Measurements from ENCODE around the gene ZNF771. TPM values are rescaled to one million over a fixed set of nuclear protein-coding genes. Genes with fewer than 3 reads are reported as not detected.

ZNF771 gene
- 4.6 TPM in 2 replicates for total RNA-seq

- intact Hi-C loops (cut with micrococcal nuclease) = loop anchor here (1.0 to 10.0 kb wide), 6 partner anchors 29 to 342 kb away; partner anchors contain the start of genes ALDOA, CD2BP2, TBC1D10B and TBX6
Measured at GRCh38 chr16:30407102-30407803, at the start of gene ZNF771. TSS of gene ZNF771 (plus strand) at chr16:30407606. CDS start at chr16:30408054, 448 bp downstream.

- intact Hi-C loops (cut with micrococcal nuclease) = loop anchor here (5.0 kb wide), 1 partner anchor 49 kb away; the partner anchor contains the start of gene ZNF771
Measured at GRCh38 chr16:30357715-30358576, 49.5 kb upstream of the ZNF771 start.

GRCh38 chr16:30358577-30358936, 48.8 kb upstream of the ZNF771 start:
- intact Hi-C loops (cut with micrococcal nuclease) = loop anchor here (5.0 kb wide), 1 partner anchor 49 kb away; the partner anchor contains the start of gene ZNF771

GRCh38 chr16:30358990-30359870, 48.2 kb upstream of the ZNF771 start:
- intact Hi-C loops (cut with micrococcal nuclease) = loop anchor here (5.0 kb wide), 1 partner anchor 48 kb away; the partner anchor contains the start of gene ZNF771

- intact Hi-C loops (cut with micrococcal nuclease) = loop anchor here (5.0 kb wide), 1 partner anchor 47 kb away; the partner anchor contains the start of gene ZNF771
Measured at GRCh38 chr16:30359871-30360170, 47.6 kb upstream of the ZNF771 start.

- intact Hi-C loops (cut with micrococcal nuclease) = no loop called here
Measured at GRCh38 chr16:30361180-30361579, 46.2 kb upstream of the ZNF771 start.

GRCh38 chr16:30365200-30365599, 42.2 kb upstream of the ZNF771 start:
- intact Hi-C loops (cut with micrococcal nuclease) = no loop called here

- intact Hi-C loops (cut with micrococcal nuclease) = no loop called here
Measured at GRCh38 chr16:30366511-30366910, 40.9 kb upstream of the ZNF771 start.

- intact Hi-C loops (cut with micrococcal nuclease) = no loop called here
Measured at GRCh38 chr16:30367349-30368009, 39.9 kb upstream of the ZNF771 start.

- intact Hi-C loops (cut with micrococcal nuclease) = no loop called here
Measured at GRCh38 chr16:30368122-30368791, 39.1 kb upstream of the ZNF771 start.

GRCh38 chr16:30368792-30369090, 38.7 kb upstream of the ZNF771 start:
- intact Hi-C loops (cut with micrococcal nuclease) = no loop called here

- intact Hi-C loops (cut with micrococcal nuclease) = no loop called here
Measured at GRCh38 chr16:30369091-30369937, 38.1 kb upstream of the ZNF771 start.

GRCh38 chr16:30369938-30370455, 37.4 kb upstream of the ZNF771 start:
- intact Hi-C loops (cut with micrococcal nuclease) = loop anchor here (1.0 to 5.0 kb wide), 9 partner anchors 8 to 553 kb away; partner anchors contain the start of genes ALDOA, CD2BP2, FBRS and FBXL19

GRCh38 chr16:30370456-30371247, 36.8 kb upstream of the ZNF771 start, which contains the start of gene TBC1D10B:
TSS of gene TBC1D10B (minus strand) at chr16:30370494. CDS start at chr16:30370183, 311 bp downstream.
- intact Hi-C loops (cut with micrococcal nuclease) = loop anchor here (1.0 to 5.0 kb wide), 10 partner anchors 8 to 552 kb away; partner anchors contain the start of genes ALDOA, CD2BP2, FBRS and FBXL19

- intact Hi-C loops (cut with micrococcal nuclease) = loop anchor here (1.0 to 5.0 kb wide), 4 partner anchors 11 to 551 kb away; partner anchors contain the start of genes ALDOA, FBXL19, ITGAL and SEPTIN1
Measured at GRCh38 chr16:30371248-30371816, 36.1 kb upstream of the ZNF771 start.

GRCh38 chr16:30372038-30372712, 35.2 kb upstream of the ZNF771 start:
- intact Hi-C loops (cut with micrococcal nuclease) = loop anchor here (5.0 kb wide), 1 partner anchor 100 kb away; the partner anchor contains the start of gene ITGAL

- intact Hi-C loops (cut with micrococcal nuclease) = loop anchor here (5.0 kb wide), 1 partner anchor 100 kb away; the partner anchor contains the start of gene ITGAL
Measured at GRCh38 chr16:30372725-30373124, 34.7 kb upstream of the ZNF771 start.

Measured in T-helper 2 cell treated with Interferon-gamma antibody and Interleukin-4, amounts not matched to agents 100 ng/mL and 5 ng/mL, for 36 hours (primary cell).